ENCODE data around the gene NFKBIE. TPM values are rescaled to one million over a fixed set of nuclear protein-coding genes. Genes with fewer than 3 reads are reported as not detected.

NFKBIE gene
- total RNA-seq, 1 experiment from 2014 or later = 33.4 TPM

DNA sequence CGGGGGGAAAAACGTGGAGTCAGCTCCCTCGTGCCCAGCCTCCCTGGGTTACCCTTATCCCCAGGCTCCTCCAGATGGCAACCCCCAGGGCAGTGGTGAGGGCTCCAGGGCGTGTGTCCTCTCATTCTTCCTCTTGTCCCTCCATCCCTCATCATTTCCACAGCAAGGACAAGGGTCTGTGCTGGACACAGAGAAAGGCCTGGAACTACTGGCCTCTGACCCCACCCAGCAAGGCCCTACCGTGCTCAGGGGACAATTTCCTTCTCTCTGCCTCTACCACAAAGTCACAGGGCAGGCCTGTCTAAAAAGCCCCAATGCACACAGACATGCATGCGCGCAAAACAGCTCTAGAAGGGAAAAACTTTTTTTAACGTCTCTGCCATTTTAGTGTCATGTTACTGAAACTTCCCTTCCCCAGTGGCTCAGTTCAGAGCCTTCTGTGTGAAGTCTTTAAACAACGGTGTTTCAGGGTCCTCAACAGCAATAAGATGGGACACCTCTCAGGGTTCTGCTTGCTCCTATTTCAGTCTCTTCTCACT lies 7.0 kb downstream of the NFKBIE start:
- DNase-seq (ENCODE audit: low spot score) = no peak

DNA sequence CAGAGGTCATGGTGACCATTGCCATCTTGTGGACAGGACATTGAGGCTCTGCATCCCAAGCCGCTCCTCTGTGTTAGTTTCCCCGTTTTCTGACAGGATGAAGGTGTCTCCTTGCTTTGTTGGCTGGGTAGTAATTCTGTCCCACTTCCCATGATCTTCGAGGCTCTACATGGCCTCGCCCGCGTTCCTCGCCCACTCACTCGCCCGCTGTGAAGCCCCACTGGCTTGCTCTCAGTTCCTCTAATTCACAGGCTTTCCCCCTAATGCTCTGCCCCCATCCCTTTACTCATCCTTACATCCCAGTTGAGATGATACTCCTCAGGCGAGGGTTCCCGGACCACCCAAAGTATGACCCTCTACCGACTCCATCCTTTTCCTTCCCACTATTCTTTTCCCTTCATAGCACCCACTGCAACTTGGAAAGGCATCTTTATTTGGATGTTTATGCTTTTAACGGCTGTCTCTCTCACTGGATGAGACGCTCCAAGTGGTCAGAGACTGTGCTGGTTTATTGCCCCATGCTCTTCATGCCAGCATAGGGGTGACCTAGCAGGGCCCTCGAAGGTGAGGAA lies 7.5 kb downstream of the NFKBIE start:
- no peak for DNase-seq (ENCODE audit: low spot score)

DNA sequence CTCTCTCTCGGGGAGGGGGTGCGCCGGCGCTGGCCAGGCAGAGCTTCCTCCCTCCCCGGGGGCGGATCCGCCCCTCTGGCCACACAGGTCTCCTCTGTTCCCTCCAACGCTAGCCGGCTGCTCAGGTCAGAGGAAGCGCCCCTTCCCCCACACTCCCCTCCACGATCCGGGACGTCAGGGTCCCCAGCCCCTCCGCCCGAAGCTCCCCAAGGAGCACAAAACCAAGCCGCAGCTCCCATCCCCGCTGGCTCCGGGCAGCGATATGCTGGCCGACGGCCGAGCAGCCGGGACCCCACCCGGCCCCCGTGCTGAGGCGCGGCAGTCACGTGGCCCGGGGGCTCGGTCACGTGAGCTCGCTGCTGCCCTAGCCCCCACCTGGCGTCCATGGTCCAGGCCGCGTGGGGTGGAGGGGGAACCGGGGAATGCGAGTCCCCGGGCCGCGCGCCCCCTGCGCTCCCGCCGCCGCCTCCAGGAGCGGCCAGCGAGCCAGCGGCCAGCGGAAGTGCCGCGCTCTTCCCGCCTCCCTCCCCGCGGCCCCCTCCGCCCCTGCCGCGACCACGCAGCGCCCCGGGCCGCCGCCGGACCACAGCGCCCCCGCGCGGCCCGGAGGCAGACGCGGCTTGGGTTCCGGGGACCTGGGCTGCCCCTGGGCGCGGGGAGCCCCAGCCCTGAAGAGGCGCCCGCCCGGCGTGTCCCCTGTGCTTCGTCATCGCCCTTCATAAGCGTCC lies 8.2 kb downstream of the NFKBIE start, which contains the start of gene SLC35B2:
Gene SLC35B2, minus strand, starts transcription at position 504 of the 728 bp plus-strand sequence. Its CDS starts 118 bp downstream, at position 386.
- DNase-seq (ENCODE audit: low spot score) = peak; percentile 83

DNA sequence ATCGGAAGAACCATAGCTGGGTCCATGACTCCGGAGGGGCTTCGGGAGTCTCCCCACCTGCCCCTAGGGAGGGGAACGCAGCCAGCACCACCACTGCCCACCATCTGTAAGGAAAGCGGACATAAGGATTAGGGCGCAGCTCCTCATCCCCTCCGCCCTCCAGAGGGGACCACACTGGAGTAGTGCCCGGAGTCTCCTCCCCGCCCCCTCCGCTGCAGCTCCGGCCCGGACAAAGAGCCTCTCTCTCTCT lies 8.7 kb downstream of the NFKBIE start:
- DNase-seq (ENCODE audit: low spot score) = no peak

DNA sequence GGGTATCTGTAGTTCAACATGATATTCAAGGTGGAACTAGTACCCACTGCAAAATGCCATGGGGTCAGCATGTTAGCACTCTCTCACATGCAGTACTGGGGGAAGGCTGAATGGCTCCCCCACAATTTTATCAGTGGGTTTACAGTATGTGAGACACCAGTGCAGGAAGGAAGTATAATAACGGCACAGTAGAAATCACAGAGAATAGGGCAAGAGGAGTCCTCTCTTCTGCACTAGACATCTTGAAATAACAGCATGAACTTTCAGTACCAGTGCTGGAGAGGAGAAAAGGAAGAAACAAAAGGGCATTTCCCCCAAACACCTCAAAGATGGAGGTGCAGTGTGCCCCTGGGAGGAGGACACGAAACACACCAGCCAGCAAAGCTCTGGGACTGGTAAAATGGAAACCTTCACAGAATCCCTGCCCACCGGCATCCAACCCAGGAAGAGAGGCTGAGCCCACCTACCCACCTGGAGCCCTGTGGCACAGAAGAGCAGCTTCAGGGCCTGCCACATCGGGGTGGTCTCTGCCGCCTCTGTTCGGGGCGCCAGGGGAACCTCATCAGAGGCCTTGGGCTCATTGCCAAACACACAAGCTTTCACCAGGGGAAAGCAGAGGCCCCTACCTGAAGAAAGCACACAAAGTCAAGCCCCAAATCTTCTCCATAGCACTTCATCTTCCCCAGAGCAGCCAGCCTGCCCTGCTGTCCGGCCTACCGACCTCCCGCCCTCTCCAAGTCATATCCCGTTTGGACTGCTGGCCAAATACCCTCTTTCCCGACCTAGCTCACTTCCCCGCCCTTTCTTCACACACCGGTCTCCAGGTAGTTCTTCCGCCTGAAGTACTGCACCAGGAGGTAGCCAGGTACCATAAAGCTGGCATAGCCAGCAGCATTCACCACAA lies 9.2 kb downstream of the NFKBIE start:
- DNase-seq (ENCODE audit: low spot score) = no peak

DNA sequence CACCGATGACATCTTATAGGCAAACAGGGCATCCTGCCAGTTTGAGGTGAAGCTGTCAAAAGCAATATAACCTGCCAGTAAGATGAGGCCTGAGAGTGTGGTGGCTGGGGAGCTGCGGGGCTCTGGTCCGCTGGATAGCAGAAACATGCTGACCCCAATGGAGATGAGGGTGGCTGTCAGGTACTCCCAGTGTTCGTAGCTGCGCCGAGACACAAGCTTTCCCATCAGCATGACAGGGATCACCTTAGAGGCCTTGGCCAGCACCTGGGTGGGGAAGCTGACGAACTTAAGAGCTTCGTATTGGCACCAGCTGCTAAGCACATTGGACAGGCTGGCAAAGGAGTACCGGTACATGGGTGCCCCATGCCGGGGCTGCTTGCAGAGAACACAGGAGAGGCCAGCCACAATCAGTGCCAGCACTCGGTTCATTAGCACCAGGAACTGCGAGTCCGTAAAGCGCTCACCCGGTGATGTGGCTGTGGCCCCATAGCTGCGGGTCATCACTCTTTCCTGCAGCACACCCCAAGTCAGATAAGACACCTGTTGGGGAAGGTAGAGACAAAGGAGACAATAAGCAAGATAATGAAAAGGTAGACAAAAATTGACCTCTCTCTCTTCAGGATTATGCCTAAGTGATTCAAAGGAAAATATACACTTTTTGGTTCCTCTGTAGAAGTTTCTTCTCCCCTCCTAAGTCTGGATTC lies 10.1 kb downstream of the NFKBIE start:
- DNase-seq (ENCODE audit: low spot score) = no peak

DNA sequence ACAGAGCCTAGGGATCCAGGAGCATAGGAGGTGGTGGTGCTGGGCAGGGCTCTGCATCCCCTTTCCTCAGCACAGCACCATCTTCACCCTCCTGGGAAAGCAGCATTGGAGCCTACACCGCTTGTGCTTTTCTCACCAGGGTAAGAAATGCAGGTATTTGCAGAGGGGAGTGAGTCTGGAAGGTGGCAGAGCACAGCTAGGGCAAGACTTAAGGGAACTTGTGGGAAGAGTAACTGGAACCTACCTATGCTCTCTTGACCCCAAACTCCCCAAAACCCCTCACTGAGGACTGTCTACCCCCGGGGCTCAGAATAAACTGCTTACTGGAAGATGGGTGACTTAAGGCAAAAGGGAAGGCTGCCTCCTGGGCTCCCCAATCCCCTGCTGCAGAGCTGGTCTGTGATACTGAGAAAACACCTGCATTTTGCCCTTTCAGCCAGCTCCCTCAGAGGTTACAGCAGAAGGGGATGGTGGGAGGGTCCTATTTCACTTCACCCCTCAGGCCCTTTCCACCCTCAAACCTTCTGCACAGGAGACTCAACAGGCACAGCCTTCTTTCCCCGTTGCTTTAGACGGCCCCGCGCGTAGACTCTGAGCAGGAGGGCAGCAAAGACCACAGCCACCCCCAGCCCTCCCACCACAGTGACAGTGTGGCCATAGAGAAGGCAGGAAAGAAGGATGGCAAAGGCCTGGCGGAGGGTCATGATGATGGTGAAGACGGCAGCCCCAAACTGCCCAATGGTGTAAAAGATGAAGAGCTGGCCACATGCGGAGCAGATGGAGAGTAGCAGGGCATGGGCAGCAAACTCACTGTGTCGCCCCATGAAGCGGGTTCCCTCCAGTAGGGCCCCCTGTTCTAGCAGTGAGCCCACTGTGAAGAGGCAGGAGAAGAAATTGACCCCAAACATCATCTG lies 10.9 kb downstream of the NFKBIE start:
- DNase-seq (ENCODE audit: low spot score) = no peak

DNA sequence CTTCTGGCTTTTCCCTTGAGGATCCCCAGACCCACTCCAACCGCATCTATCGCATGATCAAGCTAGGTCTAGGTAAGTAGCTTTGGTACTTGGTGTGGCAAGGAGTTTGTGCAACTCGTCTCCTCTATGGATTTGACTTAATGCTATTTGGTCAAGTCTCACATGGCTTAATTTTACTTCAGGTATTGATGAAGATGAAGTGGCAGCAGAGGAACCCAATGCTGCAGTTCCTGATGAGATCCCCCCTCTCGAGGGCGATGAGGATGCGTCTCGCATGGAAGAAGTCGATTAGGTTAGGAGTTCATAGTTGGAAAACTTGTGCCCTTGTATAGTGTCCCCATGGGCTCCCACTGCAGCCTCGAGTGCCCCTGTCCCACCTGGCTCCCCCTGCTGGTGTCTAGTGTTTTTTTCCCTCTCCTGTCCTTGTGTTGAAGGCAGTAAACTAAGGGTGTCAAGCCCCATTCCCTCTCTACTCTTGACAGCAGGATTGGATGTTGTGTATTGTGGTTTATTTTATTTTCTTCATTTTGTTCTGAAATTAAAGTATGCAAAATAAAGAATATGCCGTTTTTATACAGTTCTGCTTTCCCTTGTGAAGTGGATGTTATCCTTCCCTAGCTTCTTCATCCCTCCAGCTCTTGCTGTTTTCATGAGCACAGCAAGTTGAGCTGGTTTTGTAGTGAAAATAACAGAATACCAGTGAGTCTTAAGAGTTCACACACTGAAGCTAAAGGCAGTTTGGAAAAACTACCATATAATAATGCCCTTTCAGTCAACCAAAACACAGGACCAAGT lies 11.8 kb downstream of the NFKBIE start:
- peak; percentile 69 for DNase-seq (ENCODE audit: low spot score)

DNA sequence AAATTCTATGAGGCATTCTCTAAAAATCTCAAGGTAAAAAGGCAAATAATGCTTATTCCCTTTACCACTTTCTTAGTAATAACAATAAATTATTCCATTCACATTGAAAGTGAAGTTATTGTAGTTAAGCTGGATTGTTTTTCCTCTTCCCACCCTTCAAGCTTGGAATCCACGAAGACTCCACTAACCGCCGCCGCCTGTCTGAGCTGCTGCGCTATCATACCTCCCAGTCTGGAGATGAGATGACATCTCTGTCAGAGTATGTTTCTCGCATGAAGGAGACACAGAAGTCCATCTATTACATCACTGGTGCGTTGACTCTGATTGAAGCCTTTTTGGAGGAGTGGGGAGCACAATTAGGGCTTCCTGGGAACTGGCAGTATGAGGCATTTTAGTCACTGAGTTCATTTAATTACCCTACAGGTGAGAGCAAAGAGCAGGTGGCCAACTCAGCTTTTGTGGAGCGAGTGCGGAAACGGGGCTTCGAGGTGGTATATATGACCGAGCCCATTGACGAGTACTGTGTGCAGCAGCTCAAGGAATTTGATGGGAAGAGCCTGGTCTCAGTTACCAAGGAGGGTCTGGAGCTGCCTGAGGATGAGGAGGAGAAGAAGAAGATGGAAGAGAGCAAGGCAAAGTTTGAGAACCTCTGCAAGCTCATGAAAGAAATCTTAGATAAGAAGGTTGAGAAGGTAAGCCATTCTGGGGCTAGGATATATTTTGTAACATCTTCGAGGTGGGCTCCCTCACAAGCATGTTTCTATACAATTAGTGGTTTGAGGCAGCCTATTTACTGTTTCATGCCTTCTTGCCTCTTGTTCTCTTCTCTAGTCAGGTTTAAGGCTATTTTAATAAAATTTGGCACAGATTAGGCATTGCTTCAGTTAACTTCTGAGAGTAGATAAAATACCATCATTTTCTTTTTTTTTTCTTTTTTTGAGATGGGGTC lies 13.5 kb downstream of the NFKBIE start:
- DNase-seq (ENCODE audit: low spot score) = no peak

DNA sequence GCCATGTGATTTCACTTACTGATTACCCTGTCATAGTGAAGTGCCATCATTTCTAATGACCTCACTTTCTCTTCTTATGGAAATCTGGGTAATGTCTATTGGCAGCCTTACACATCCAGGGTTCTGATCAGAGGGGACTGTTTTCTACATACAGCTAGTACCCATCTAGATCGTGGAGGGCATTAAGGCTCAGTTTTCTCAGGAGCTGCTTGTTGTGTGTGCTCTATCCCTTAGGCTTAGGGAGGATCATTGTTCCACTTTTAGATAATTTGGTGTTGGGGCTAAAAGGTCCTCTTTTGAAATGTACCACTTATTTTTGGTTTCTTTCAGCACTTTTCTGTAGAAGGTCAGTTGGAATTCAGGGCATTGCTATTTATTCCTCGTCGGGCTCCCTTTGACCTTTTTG lies 14.6 kb downstream of the NFKBIE start:
- DNase-seq (ENCODE audit: low spot score) = no peak

DNA sequence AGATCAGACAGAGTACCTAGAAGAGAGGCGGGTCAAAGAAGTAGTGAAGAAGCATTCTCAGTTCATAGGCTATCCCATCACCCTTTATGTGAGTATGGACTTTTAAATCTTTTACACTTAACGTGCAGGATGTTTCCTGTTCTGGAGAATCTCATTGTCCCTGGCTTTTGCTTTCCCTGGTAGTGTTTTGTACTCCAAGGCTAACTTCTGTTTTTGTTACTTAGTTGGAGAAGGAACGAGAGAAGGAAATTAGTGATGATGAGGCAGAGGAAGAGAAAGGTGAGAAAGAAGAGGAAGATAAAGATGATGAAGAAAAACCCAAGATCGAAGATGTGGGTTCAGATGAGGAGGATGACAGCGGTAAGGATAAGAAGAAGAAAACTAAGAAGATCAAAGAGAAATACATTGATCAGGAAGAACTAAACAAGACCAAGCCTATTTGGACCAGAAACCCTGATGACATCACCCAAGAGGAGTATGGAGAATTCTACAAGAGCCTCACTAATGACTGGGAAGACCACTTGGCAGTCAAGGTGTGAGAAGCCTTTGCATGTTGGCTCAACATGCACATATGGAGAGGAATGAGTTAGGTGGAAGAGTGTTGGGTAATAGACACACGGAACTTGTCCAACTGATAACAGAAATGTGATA lies 15.2 kb downstream of the NFKBIE start:
- DNase-seq (ENCODE audit: low spot score) = no peak

DNA sequence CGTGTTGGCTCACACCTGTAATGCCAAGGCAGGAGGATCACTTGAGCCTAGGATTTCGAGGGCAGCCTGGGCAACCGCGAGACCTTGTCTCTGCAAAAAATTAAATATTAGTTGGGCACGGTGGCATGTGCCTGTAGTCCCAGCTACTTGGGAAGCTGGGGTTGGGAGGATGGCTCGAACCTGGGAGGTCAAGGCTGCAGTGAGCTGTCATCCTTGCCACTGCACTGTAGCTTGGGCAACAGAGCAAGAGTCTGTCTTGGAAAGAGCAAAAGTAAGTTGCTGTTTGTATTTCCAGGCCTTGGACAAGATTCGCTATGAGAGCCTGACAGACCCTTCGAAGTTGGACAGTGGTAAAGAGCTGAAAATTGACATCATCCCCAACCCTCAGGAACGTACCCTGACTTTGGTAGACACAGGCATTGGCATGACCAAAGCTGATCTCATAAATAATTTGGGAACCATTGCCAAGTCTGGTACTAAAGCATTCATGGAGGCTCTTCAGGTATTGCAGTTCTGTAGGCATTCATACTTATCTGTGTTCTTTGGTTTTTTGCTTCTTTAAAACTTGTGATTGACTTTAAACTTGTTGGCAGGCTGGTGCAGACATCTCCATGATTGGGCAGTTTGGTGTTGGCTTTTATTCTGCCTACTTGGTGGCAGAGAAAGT lies 16.1 kb downstream of the NFKBIE start:
- DNase-seq (ENCODE audit: low spot score) = no peak

DNA sequence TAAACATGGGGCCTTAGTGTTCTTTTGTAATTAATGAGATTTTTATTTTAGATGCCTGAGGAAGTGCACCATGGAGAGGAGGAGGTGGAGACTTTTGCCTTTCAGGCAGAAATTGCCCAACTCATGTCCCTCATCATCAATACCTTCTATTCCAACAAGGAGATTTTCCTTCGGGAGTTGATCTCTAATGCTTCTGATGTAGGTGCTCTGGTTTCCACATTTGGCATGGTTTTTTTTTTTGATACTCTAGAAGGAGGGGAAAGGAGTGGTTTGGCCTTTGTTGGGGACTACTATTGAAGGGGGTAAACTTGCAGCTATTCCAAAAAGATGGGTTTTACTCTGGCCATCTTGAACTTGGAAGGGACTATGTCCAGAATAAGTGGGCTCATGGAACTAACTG lies 16.8 kb downstream of the NFKBIE start:
- DNase-seq (ENCODE audit: low spot score) = no peak

DNA sequence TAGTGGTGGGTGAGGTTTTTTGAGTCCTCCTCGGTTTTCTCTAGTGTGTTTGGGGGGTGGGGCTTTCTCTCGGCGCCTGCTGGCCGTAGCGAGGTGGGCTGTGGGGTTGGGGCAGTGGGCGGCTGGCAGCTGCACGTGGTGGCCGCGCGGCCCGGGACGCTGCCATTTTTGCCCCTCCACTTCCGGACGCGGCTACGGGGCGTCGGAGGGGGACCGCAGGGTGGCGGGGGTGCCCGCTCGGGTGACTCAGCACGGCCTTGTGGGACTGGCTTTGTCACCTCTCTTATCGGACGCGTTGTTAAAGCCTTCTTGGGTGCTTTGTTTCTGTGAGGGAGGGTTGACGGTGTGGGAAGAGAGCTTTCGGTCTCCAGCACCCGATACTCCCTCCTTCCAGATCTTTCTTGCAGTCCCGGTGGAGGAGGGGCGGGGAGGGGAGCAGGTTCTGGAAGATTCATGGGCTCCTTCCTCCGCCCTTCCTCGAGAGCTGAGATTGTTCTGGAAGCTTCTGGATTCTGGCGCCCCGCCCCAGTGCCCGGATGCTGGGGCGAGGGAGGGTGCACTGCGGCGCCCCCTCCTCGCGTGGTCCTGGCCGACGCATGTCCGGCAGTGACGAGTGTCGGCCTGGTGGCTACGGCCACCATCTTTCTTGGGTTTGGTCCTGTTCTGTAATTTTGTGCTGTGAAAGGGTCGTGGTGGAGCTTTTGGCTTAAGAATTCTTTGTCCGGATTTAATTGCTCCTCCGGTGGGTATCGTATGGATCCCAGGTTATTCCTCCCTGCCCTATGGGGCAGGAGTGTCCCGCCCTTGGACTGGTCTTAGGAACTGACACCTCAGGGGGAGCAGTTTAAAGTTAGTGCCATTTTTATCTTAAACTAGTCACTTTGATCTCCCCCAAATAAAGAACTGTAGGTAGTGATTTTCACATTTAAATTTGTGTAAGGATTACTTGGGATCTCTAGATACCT lies 17.7 kb downstream of the NFKBIE start:
- DNase-seq (ENCODE audit: low spot score) = peak; percentile 68

DNA sequence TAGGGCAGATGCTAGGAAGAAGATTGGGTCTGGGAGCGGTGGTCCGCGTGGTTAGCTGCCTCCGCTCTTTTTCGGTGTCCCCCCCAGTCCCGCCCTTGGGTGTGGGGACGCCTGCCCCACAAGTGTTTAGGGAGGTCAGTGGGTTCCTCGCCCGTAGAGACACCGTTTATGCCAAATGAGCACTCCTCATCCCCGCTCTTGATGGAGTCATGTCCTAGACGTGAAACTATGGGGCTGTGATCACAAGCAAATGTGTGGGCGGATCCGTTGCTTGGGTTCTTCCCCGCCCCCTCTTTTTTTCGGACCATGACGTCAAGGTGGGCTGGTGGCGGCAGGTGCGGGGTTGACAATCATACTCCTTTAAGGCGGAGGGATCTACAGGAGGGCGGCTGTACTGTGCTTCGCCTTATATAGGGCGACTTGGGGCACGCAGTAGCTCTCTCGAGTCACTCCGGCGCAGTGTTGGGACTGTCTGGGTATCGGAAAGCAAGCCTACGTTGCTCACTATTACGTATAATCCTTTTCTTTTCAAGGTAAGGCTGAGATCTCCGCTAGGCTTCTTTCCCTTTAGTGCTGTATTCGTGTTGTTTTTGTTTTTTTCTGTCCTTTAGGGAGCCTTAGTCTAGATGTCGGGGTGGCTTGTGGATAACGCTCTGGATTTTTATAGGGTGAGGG lies 18.6 kb downstream of the NFKBIE start, which contains the start of gene HSP90AB1:
Gene HSP90AB1, plus strand, starts transcription at position 439 of the 675 bp plus-strand sequence. CDS start 1,529 bp downstream, outside the sequence.
- DNase-seq (ENCODE audit: low spot score) = peak; percentile 99
